ENCODE data around the gene SPPL3.

GRCh38 chr12:120855823-120856588 is 48.2 kb downstream of the SPPL3 start:
- TF ChIP-seq, protein P1, sequence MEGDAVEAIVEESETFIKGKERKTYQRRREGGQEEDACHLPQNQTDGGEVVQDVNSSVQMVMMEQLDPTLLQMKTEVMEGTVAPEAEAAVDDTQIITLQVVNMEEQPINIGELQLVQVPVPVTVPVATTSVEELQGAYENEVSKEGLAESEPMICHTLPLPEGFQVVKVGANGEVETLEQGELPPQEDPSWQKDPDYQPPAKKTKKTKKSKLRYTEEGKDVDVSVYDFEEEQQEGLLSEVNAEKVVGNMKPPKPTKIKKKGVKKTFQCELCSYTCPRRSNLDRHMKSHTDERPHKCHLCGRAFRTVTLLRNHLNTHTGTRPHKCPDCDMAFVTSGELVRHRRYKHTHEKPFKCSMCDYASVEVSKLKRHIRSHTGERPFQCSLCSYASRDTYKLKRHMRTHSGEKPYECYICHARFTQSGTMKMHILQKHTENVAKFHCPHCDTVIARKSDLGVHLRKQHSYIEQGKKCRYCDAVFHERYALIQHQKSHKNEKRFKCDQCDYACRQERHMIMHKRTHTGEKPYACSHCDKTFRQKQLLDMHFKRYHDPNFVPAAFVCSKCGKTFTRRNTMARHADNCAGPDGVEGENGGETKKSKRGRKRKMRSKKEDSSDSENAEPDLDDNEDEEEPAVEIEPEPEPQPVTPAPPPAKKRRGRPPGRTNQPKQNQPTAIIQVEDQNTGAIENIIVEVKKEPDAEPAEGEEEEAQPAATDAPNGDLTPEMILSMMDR (IDR thresholded peaks at IDR 0.05; ENCODE audit: poor library complexity): no peak
- TF ChIP-seq EZH2 (IDR thresholded peaks at IDR 0.05; ENCODE audit: borderline replicate concordance): no peak

Data from hepatocyte (in vitro differentiated cells).